ENCODE measurements around the gene ARHGEF9. TPM values are rescaled to one million over a fixed set of nuclear protein-coding genes. Genes with fewer than 3 reads are reported as not detected.

The ARHGEF9 gene
- total RNA-seq, 4 donors from 2014 or later, result 16.2 to 34.9 (median 24.4) TPM

GRCh38 chrX:63702556-63702955 lies 82.5 kb downstream of the ARHGEF9 start:
- intact Hi-C loops (cut with DNase I; ENCODE audit: low total_unique reads), result no loop called here

GRCh38 chrX:63686878-63687714 lies 97.9 kb downstream of the ARHGEF9 start:
- H3K27ac ChIP-seq, result no peak overlapping the region
- no peaks in the 10 kb centered on the region for H3K9me3 ChIP-seq
- no peak for DNase-seq
- no peaks in the 10 kb centered on the region for H3K27me3 ChIP-seq
- H3K36me3 ChIP-seq, result no peaks in the 10 kb centered on the region
- no peaks in the 10 kb centered on the region for H3K4me1 ChIP-seq
- H3K4me3 ChIP-seq, result no peak overlapping the region
- TF ChIP-seq CTCF (IDR thresholded peaks at IDR 0.05) (peak in 3 of 4 experiments; percentile 16 to 29 (median 17)), POLR2A (IDR thresholded peaks at IDR 0.05) (no peak)
- intact Hi-C loops (cut with DNase I; ENCODE audit: low total_unique reads), result no loop called here

More at GRCh38 chrX:63702556-63702955, 82.5 kb downstream of the ARHGEF9 start:
- Histone ChIP-seq H3K27ac (no peak overlapping the region), H3K9me3 (peaks cover 0 to 2% of the 10 kb centered on the region in 2 donors), H3K27me3 (no peaks in the 10 kb centered on the region), H3K4me3 (no peak overlapping the region), H3K36me3 (no peaks in the 10 kb centered on the region), H3K4me1 (no peaks in the 10 kb centered on the region)
- no peak for DNase-seq
- TF ChIP-seq POLR2A (IDR thresholded peaks at IDR 0.05) (no peak), CTCF (IDR thresholded peaks at IDR 0.05) (no peak)

- H3K27me3 ChIP-seq, result no peaks in the 10 kb centered on the region
- H3K27ac ChIP-seq, result no peak overlapping the region
- H3K9me3 ChIP-seq, result no peaks in the 10 kb centered on the region
- no peak overlapping the region for H3K4me3 ChIP-seq
- H3K36me3 ChIP-seq, result no peaks in the 10 kb centered on the region
- no peak for DNase-seq
- intact Hi-C loops (cut with DNase I; ENCODE audit: low total_unique reads), result no loop called here
- no peaks in the 10 kb centered on the region for H3K4me1 ChIP-seq
- TF ChIP-seq CTCF (IDR thresholded peaks at IDR 0.05) (no peak), POLR2A (IDR thresholded peaks at IDR 0.05) (no peak)
Measured at GRCh38 chrX:63680423-63680822, 104.6 kb downstream of the ARHGEF9 start.

- Histone ChIP-seq H3K9me3 (no peaks in the 10 kb centered on the region), H3K4me3 (no peak overlapping the region), H3K4me1 (no peaks in the 10 kb centered on the region), H3K36me3 (no peaks in the 10 kb centered on the region), H3K27ac (no peak overlapping the region), H3K27me3 (no peaks in the 10 kb centered on the region)
- intact Hi-C loops (cut with DNase I; ENCODE audit: low total_unique reads), result no loop called here
- TF ChIP-seq POLR2A (IDR thresholded peaks at IDR 0.05) (no peak), CTCF (IDR thresholded peaks at IDR 0.05) (no peak)
- no peak for DNase-seq
Measured at GRCh38 chrX:63679432-63679831, 105.6 kb downstream of the ARHGEF9 start.

- H3K27me3 ChIP-seq, result no peaks in the 10 kb centered on the region
- H3K4me1 ChIP-seq, result no peaks in the 10 kb centered on the region
- H3K4me3 ChIP-seq, result no peak overlapping the region
- TF ChIP-seq CTCF (IDR thresholded peaks at IDR 0.05) (no peak), POLR2A (IDR thresholded peaks at IDR 0.05) (no peak)
- no peaks in the 10 kb centered on the region for H3K36me3 ChIP-seq
- DNase-seq, result no peak
- H3K27ac ChIP-seq, result no peak overlapping the region
- no peaks in the 10 kb centered on the region for H3K9me3 ChIP-seq
- intact Hi-C loops (cut with DNase I; ENCODE audit: low total_unique reads), result no loop called here
Measured at GRCh38 chrX:63675716-63676115, 109.3 kb downstream of the ARHGEF9 start.

Measured in uterus (tissue), 4 donors.